ENCODE data around the gene ARFGAP3. TPM values are rescaled to one million over a fixed set of nuclear protein-coding genes. Genes with fewer than 3 reads are reported as not detected.

ARFGAP3 gene
- total RNA-seq, 2 experiments from 2014 or later, result 19.5 to 21.4 TPM

DNA sequence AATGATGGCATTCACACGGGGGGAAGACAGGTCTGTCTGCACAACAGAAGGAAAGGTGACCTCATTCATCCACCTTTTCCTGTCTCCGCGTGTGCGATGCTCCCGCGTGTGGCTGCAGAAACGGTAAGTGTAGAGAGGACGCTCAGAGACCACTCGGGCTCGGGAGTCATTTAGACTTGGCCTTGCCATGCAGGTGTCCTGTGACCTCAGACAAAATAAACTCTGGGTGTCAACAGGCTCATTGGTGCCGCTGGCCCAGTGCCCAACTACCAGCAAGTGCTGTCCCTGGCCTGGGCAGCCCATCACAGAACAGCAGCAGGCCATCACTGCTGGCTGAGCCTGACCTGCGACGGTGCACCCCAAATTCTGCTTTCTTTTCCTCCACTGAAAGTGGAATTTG is 48.1 kb upstream of the ARFGAP3 start:
- H3K4me3 Mint-ChIP-seq, result no peak overlapping the region
- peaks cover 60% of the 10 kb centered on the region for H3K36me3 Mint-ChIP-seq (ENCODE audit: low read depth)
- H3K27ac Mint-ChIP-seq, result no peak overlapping the region
- ATAC-seq (ENCODE audit: poor library complexity) (no peak), DNase-seq (no peak)
- Histone ChIP-seq H3K27ac (ENCODE audit: low read depth in 1 of 2, low read length in 2 of 2) (no peak overlapping the region), H3K27me3 (ENCODE audit: control insufficient read depth in 1 of 2, insufficient read depth in 2 of 2, low read length in 2 of 2) (no peaks in the 10 kb centered on the region), H3K9me3 (ENCODE audit: control insufficient read depth in 1 of 2, insufficient read depth in 1 of 2, low read length in 2 of 2) (peaks cover 0 to 3% of the 10 kb centered on the region in 2 experiments), H3K36me3 (ENCODE audit: insufficient read depth, low read length) (peaks cover 18% of the 10 kb centered on the region), H3K4me3 (ENCODE audit: low read length) (no peak overlapping the region), H3K4me1 (ENCODE audit: insufficient read depth, low read length) (no peaks in the 10 kb centered on the region)
- no peaks in the 10 kb centered on the region for H3K27me3 Mint-ChIP-seq
- H3K9me3 Mint-ChIP-seq, result no peaks in the 10 kb centered on the region
- TF ChIP-seq, protein P1, sequence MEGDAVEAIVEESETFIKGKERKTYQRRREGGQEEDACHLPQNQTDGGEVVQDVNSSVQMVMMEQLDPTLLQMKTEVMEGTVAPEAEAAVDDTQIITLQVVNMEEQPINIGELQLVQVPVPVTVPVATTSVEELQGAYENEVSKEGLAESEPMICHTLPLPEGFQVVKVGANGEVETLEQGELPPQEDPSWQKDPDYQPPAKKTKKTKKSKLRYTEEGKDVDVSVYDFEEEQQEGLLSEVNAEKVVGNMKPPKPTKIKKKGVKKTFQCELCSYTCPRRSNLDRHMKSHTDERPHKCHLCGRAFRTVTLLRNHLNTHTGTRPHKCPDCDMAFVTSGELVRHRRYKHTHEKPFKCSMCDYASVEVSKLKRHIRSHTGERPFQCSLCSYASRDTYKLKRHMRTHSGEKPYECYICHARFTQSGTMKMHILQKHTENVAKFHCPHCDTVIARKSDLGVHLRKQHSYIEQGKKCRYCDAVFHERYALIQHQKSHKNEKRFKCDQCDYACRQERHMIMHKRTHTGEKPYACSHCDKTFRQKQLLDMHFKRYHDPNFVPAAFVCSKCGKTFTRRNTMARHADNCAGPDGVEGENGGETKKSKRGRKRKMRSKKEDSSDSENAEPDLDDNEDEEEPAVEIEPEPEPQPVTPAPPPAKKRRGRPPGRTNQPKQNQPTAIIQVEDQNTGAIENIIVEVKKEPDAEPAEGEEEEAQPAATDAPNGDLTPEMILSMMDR (IDR thresholded peaks at IDR 0.05), result no peak
- intact Hi-C loops (cut with DNase I, micrococcal nuclease), result no loop called here
- CTCF ChIA-PET, result no interaction called here
- POLR2A ChIA-PET, result no interaction called here
- peaks cover 4% of the 10 kb centered on the region for H3K4me1 Mint-ChIP-seq (ENCODE audit: low read depth)

DNA sequence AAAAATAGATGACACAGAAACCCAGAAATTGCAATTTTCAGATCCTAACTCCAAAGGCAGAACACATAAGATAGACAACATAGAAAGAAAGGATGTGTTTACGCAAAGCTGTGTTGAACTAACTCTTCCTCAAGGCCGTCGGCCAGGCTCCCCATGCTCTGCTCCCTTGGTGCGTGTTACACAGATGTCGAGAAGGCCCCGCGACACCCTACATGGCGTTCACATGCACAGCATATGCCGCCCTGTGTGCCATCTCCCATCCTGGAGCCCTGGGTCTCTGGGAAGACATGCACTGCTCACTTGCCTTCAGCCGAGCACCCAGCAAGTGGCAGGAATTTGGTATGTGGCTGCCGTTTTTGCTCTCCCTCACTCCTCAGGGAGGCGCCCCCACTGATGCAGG is 47.0 kb upstream of the ARFGAP3 start:
- no peak for ATAC-seq (ENCODE audit: poor library complexity)
- no peak overlapping the region for H3K27ac Mint-ChIP-seq
- intact Hi-C loops (cut with DNase I, micrococcal nuclease), result no loop called here

DNA sequence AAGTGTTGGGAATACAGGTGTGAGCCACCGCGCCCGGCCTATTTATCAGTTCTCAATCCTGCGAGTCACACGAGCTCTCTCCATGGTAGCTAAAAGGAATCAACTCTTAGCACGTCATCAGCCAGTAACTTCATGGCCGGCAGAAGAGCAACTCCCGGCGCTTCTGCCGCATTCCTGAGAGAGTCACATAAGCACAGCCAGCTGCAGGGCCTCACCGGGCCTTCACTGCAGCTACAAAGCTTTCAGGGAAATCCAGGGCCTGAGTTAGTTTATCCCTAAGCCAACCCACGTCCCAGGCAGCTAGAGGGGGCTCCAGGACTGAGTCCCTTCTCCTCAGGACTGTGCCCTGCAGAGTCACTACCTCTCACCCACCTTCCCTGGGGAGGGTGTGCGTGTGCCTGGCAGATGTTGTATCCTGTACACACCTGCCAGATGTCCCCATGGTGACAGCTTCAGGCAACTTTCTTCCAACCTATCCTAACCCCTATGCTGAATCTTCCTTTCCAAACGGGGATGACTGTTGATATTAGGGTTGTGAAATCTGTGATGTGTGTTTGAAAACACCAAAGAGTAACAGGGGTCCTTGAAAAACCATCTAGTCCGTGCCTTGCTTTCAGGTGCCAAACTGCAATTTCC is 45.9 kb upstream of the ARFGAP3 start:
- CTCF ChIA-PET, result interaction anchor here (0.7 kb wide), 1 partner anchor 11 kb away, joined by 3 read pairs; no protein-coding TSS in a partner anchor
- Histone ChIP-seq H3K27me3 (ENCODE audit: control insufficient read depth in 1 of 2, insufficient read depth in 2 of 2, low read length in 2 of 2) (no peaks in the 10 kb centered on the region), H3K27ac (ENCODE audit: low read depth in 1 of 2, low read length in 2 of 2) (no peak overlapping the region), H3K4me3 (ENCODE audit: low read length) (no peak overlapping the region), H3K4me1 (ENCODE audit: insufficient read depth, low read length) (no peaks in the 10 kb centered on the region), H3K36me3 (ENCODE audit: insufficient read depth, low read length) (peaks cover 8% of the 10 kb centered on the region), H3K9me3 (ENCODE audit: control insufficient read depth in 1 of 2, insufficient read depth in 1 of 2, low read length in 2 of 2) (peaks cover 0 to 3% of the 10 kb centered on the region in 2 experiments)
- ATAC-seq (ENCODE audit: poor library complexity), result no peak
- H3K4me1 Mint-ChIP-seq (ENCODE audit: low read depth), result peaks cover 4% of the 10 kb centered on the region
- TF ChIP-seq, protein P1 (IDR thresholded peaks at IDR 0.05), result no peak
- peaks cover 47% of the 10 kb centered on the region for H3K36me3 Mint-ChIP-seq (ENCODE audit: low read depth)
- H3K27ac Mint-ChIP-seq, result no peak overlapping the region
- POLR2A ChIA-PET, result no interaction called here
- no peak for DNase-seq
- H3K9me3 Mint-ChIP-seq, result no peaks in the 10 kb centered on the region
- intact Hi-C loops (cut with DNase I, micrococcal nuclease), result no loop called here
- H3K27me3 Mint-ChIP-seq, result no peaks in the 10 kb centered on the region
- no peak overlapping the region for H3K4me3 Mint-ChIP-seq

More for the DNA sequence above, 47.0 kb upstream of the ARFGAP3 start:
- TF ChIP-seq, protein P1 (IDR thresholded peaks at IDR 0.05), result no peak
- Histone ChIP-seq H3K36me3 (ENCODE audit: insufficient read depth, low read length) (peaks cover 9% of the 10 kb centered on the region), H3K4me3 (ENCODE audit: low read length) (no peak overlapping the region), H3K9me3 (ENCODE audit: control insufficient read depth in 1 of 2, insufficient read depth in 1 of 2, low read length in 2 of 2) (peaks cover 0 to 3% of the 10 kb centered on the region in 2 experiments), H3K4me1 (ENCODE audit: insufficient read depth, low read length) (no peaks in the 10 kb centered on the region), H3K27me3 (ENCODE audit: control insufficient read depth in 1 of 2, insufficient read depth in 2 of 2, low read length in 2 of 2) (no peaks in the 10 kb centered on the region), H3K27ac (ENCODE audit: low read depth in 1 of 2, low read length in 2 of 2) (no peak overlapping the region)
- Mint-ChIP-seq H3K9me3 (no peaks in the 10 kb centered on the region), H3K27me3 (no peaks in the 10 kb centered on the region), H3K36me3 (ENCODE audit: low read depth) (peaks cover 53% of the 10 kb centered on the region), H3K4me1 (ENCODE audit: low read depth) (peaks cover 4% of the 10 kb centered on the region), H3K4me3 (no peak overlapping the region)
- DNase-seq, result no peak
- ChIA-PET CTCF (no interaction called here), POLR2A (no interaction called here)
